ENCODE data around the gene CDKN1C.

Gene CDKN1C

DNA sequence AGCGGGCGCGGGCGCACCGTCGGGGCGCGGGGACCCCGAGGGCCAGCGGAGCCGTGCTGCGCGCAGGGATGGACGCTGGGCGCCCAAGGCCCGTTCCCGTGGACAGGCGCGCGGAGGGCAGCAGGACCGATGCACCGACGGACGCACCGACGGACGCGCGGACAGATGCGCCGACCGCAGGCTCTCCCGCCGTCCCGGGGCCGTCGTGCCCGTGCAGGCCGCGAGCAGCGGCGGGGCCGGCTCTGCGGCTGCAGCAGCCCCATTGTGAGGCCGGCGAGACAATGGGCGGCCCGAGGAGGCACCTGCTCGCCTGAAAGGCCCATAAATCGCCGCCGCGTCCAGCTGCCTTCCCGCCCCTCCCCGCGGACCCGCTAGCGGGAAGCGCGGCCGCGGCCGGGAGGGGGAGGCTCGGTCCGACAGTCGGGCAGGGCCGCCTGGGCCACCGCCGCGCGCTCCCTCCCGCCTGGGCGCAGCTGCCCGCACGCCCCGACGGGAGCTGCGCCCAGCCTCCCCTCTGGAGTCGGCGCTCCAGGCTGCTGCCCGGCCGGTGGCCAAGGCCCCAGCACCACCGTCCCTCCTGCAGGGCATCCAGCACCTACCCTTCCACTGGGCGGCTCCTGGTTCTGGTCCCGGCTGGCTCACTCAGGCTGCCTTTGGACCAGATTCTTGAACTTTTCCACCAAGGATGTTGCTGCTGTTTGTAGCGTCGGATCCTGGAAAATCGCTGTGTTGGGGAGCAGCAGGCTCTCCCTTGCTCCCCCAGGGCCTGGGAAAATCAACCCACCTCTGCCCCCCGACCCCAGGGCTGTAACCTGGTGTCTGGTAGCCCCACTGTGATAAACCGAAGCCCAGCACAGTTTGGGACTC lies 15.8 kb downstream of the CDKN1C start:
- no peak for ATAC-seq

DNA sequence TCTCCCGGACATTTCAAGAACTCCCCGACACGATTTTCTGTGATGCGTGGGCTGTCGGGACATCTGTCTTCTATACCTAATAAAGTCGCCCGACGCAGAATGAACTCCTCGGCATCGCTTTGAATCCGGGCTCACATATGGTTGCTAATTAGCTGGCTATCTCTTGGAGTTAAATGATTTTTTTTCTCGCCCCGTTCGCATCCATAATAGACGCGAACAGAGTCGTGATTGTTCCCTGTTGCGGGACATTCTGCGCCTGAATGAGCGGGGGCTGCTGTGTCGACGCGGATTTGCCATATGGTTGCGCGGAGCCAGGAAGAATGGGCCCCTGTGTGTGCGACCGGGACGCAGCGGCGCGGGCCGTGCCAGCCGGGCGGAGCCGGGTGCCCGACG lies 16.4 kb downstream of the CDKN1C start:
- no peak for ATAC-seq
- no peak for DNase-seq

More for the DNA sequence above, 15.8 kb downstream of the CDKN1C start:
- no peak for DNase-seq

DNA sequence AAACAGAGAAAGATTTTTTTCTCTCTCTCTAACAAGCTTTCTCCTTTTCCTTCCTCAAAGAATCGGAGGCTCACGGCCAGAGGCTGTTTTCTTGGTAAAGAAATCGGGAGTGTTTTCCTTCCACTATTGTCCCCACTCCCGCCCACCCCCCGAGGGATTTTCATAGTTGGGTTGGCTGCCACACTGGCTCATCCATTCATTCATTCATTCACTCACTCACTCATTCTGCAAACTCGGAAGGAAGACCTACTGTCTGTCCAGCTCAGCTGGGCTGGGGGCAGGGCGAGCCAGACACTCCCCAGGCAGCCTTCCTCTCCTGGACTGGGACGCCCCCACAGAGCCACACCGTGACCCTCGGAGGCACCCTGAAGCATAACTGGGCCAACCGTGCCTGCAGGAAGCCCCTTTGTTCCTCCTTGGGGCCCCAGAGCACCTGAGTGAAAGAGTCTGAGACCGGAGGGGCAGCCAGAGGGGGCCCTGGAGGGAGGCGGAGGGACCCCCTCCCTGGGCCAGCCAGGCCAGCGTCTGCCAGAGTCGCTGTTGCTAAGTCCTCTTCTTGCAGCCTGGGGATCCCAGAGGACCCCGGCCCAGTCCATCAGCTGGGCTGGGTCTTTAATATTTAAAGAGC lies 17.0 kb downstream of the CDKN1C start:
- DNase-seq: no peak
- no peak for ATAC-seq

DNA sequence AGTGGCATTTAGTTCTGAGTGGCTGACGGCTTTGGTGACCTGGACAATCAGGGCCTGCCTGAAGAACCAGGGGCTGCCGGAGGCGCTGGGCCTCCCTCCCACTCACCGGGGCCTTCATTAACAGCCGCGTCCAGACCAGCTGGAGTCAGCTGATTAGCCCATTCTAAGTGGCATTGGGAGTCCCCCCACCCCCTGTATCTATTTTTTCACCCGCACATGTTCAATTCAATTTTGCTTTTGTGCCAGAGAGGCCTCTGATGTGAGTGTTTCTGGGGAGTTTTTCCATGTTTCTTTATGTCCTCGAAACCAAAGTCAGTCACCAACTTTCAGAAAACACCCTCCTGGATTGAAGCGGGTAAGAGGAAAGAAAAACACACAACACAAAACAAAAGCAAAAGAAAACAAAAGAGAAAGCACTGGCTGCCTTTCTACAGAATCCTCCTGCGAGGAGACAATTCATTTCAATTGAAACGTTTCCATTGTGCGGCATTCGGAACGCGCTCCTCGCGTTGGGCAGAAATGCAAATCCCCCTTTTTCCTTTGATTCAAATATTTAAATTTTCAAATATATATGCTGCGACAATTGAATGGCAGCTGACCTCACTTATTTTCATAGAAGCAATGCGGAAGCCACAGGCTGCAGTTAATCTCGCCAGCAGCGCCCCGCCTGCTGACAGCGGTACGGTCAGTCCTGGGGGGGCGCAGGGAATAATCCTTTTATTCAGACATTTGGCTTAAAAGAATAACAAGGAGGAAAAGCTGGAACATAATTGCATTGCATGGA lies 17.7 kb downstream of the CDKN1C start:
- DNase-seq (no peak), ATAC-seq (no peak)

DNA sequence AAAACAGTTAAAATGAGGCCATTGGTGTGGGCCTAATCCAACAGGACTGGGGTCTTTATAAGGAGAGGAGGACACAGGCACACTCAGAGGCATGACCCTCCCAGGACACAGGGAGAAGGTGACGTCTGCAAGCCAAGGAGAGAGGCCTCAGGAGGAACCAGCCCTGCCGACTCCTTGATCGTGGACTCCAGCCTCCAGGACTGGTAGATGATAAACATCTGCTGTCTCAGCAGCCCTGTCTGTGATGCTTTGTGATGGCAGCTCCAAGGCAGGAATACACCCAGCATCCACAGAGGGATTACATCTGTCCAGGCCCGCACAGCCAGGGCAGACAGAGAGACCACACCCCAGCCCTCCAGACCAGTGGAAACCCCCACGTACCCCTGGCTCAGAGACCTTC lies 18.4 kb downstream of the CDKN1C start:
- no peak for ATAC-seq
- no peak for DNase-seq

DNA sequence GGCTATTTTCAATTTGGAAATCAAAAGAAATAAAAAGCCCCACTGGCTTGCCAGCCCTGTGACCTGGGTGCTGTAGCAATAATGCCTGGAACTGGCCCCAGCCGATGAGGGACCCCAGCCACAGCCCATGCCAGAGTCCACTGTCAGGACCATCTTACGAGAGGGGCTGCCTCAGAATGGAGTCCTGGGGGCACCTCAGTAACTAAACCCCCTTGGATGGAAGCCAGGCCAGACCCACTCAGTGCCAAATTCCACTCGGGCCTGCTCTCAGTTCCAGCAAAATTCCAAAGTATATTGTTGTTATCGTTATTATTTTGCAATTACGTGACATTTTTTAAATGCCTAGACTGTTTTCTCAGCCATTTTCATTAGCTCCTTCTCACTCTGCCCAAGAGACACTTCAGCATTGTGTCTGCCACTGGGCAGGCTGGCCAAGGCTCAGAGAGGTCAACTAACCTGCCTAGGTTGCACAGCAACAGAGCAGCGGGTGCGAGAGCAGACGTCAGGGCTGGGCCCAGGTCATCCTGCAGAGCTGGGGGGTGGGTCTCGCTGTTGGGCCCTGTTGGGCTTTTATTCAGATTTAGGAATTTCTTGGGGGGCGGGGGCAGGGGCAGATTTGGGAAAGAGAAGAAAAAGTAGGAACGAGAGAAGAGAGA lies 19.5 kb downstream of the CDKN1C start:
- ATAC-seq: no peak
- no peak for DNase-seq

DNA sequence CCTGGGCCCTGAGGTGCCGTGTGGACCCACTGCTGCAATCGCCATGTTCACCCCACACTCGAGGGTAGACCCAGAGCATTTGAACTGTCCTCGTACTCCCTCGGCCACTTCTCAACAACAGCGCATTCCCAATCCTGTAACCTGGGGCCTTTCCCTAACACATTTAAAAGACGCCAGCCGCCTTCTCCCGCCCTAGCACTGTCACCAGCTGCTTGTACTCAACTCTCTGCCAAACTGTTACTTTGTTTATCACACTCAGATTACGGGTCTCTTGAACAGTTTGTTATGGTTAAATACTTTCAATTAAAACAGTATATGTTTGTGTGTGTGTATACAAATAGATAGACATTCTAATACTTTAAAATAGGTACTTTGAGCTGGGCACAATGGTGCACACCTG lies 20.7 kb downstream of the CDKN1C start:
- ATAC-seq: no peak

DNA sequence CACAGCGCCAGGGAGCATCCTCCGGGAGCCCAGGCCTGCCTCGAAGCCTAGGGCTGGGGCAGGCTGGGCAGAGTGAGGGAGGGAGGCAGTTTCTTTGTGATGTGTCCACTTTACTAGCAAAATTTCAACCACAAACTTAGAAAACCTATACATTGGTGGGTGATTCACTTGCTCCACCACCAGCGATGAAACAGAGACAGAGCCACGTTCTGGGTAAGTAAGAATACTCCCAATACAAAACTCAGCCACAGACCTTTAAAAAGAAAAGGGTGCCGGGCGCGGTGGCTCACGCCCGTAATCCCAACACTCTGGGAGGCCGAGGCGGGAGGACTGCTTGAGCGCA lies 22.3 kb downstream of the CDKN1C start:
- peak; percentile 39 for ATAC-seq
- DNase-seq: peak; percentile 29

More for the DNA sequence above, 20.7 kb downstream of the CDKN1C start:
- DNase-seq: no peak

DNA sequence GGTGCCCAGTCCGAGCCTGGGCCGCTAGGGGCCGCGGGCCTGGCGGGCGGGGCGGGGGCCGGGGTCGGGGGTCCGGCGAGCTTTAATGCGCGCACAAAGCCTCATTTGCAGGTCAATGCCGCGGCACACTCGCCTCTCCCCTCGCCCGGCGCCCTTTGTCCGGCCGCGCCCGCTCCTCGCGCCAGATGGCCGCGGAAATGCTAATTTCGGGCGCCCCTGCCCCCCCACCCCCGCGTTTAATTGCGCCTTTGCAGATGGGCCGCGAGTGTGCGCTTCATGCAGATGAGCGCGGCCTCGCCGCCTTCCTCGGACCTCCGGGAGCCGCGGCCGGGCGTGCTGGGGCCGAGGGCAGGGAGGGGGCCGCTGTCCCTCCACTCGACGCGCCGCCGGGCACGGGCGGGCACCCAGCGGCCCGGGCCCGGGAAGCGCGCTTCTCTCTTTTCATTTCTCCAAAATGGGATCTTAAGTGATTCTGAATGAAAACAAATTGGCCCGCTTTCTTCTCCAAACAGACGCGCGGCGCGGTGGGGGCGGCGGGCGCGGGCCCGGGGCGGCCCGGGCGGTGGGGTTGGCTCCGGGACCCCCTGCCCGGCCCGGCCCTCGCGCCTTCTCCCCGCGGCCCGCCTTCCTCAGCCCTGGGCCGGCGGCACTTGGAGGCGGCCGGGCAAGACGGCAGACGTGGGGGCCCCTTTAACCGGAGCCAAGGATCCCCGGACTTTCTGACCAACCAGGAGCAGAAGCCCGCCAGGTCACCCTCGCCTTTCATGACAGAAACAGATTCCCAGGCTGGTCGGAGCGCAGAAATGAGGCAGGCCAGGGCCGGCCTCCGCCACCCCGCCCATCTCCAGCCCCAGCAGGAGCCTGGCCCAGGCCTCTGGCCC lies 22.9 kb downstream of the CDKN1C start:
- DNase-seq (no peak), ATAC-seq (no peak)

DNA sequence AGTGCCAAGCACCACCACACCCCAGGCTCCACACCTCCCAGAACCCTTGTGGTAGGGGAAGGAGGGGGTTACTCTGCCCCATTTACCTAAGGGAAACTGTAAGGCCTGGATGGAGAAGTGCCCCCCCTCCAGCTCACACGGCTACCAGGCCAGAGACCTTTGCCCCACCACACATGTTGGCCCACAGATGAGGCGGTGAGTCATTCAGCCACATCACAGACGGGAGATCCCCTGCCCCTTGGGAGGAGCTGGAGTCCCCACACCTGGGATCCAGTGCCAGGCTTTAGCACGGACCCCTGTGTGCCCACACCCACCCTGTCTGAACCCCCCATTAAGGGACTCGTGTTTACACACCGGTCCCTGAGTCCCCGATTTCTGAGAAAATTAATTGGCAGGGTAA lies 24.9 kb downstream of the CDKN1C start:
- peak; percentile 60 for DNase-seq
- peak; percentile 84 for ATAC-seq

DNA sequence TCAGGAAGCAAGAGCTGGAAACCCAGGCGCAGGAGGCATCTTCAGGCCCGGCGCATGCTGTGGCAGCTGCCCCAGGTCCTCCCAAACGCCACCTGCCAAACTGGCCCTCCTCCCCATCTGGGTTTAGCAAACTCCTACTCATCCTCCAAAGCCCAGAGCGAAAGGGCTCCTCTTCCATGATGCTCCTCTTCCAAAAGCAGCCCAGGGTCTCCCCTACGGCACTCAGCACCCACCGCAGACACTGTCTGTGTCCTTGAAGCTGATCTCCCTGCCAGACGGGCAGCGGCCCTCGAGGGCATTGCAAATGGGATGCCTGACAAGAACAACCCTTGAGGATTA lies 25.9 kb downstream of the CDKN1C start:
- DNase-seq: no peak
- ATAC-seq: no peak

DNA sequence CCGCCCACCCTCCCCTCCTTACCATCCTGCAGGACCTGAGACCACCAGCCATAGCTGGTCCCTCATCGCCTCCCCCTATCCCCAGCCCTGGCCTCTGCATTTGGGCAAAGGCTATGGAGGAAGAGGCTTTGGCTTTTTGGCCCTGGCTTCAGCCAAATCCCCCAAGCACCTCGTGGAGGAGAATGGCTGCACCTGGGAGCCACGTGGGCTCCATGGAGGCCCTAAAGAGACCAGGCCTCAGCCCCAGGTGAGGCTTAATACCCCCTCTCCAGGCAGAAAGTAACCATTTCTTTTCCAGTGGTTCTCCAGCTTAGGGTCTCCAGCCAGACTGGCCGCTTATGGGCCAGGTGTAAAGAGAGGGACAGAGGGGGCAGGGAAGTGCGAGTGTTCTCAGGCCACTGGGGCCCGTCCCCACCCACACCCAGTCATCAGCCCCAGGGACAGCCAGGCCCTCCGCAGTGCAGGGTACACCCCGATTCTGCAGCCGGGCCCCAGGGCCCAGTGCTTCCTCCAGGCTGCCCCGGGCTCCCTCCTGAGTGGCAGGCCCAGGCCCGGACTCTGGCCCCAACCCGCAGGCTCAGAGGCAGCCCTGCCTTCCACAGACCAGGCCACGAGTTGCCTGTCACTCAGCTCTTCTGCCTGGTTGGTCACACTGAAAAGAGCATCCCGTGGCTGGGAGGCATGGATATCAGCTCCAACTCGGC lies 26.4 kb downstream of the CDKN1C start:
- ATAC-seq (no peak), DNase-seq (no peak)

DNA sequence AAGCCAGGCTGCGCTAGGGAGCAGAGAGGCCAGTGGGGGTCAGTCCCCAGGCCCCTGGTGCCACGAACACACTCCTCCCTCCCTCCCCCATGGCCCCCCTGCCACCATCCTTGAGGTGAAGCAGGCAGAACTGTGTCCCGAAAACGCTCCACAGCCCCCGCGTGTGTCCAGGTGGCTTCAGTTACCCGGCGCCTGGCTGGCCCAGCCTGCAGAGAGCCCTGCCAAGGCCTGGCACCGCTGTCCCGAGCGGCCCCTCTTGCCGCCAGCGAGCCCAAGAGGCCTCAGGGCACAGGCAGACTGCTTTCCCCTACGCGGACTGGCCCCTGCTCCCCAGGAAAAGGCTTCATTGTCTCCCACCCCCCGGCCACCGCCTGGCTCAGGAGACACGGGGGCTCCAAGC lies 27.7 kb downstream of the CDKN1C start:
- DNase-seq: no peak
- no peak for ATAC-seq

DNA sequence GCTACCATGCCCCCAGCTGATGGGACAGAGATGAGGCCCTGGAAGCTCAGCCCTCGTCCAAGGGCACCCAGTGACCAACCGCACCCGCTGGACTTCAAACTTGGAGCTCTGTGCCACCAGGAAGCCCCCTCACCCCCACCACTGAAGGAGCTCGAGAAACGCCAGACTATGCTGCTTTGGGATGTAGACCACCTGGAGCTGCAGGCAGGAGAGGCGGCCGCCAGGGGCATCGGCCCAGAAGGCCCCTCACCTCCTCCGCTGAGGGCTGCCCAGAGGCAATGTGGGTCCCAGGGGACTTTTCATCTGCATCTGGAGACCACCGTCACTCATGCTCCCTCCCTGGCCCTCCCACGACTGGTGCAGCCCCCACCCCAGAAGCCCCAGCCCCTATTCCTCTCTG lies 28.3 kb downstream of the CDKN1C start:
- ATAC-seq (no peak), DNase-seq (no peak)

DNA sequence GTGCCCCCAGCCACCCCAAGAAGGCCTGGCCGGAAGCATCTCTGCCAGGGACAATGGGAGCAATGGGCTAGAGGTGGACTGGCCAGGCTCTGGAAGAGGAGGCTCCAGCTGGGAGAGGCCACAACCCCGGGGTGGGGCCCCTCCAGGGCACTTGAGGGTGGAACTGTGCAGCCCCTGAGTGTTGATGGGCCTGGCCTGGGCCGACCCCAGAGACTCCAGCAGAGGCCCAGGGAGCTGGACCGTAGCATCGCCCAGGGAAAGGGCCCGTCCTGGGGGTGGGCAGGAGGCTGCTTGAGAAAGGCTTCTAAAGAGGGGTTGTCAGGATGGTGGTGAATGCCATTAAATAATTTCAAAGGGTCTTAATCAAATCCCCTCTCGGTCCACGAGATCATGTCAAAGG lies 30.4 kb downstream of the CDKN1C start:
- DNase-seq (no peak), ATAC-seq (no peak)

DNA sequence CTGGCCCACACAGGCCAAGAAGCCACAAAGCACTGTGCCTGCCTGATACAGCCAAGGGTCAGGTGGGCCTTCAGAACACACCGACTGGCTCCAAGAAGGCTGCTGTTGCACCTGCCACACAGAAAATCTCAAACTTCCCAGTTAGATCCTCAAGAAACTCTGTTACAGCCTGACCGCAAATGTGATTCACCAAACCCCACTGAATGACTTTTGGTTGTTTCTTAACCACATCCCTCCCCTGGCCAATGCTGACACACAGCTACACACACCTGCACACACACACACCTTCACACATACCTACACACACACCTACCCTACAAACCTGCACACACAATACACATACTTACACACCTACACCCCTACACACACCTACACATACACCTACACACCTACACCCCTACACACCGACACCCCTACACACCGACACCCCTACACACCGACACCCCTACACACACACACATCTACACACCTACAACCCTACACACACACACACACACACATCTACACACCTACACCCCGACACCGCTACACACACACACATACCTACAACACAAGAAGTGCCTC lies 31.5 kb downstream of the CDKN1C start:
- ATAC-seq (no peak), DNase-seq (no peak)

DNA sequence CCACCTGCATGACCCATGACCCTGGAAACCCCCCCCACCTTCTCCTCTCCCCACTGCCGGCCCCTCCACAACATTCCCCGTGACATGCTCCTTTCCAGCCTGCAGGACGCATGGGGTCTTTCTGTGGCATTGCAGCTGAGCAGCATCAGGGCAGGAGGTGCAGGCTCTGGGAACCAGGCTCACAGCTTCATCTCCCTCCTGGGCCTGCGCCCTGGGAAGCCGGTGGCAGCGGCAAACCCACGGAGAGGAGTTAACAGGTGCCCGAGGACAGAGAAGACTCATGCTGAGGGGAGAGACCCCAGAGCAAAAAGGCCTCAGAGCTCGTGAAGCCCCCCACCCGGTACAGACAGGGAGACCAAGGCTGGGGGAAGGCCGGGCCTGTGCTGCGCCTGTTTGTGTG lies 32.2 kb downstream of the CDKN1C start:
- ATAC-seq (no peak), DNase-seq (no peak)

DNA sequence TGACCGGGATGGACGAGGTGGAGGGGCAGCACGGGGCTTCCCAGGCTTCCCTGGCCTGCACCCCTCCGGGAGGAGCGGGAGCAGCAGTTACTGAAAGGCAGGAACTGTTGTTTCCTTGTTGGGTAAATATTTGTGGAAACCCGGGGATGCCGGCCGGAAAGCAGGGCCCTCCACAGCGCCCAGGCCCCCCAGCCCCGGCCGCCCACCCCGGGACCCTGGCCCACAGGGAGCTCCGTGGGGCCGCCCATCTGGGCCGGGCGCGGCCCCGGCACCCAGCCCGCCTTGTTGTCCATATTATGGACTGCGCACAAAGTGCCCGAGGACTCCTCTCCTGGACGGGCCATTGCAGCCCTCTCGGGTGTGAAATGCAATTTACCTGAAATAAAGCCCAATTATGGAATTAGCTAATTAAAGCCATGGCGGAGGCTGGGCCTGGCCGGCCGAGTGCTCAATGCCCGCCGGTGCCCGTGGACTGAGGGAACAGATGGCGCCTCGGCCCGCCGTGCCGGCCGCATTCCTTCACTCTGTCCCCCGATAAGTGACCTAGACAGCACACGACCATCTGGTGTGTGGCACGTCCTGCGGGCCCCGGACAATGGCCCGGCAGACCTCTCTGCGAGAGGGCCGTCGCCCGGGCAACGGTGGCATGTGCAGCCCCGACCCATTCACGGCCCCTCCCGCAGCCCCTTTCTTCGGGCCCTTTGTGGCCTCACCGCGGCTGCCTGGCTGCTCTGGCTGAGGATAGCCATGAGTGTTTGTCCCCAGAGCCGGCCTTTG lies 35.4 kb downstream of the CDKN1C start:
- DNase-seq: no peak
- no peak for ATAC-seq

DNA sequence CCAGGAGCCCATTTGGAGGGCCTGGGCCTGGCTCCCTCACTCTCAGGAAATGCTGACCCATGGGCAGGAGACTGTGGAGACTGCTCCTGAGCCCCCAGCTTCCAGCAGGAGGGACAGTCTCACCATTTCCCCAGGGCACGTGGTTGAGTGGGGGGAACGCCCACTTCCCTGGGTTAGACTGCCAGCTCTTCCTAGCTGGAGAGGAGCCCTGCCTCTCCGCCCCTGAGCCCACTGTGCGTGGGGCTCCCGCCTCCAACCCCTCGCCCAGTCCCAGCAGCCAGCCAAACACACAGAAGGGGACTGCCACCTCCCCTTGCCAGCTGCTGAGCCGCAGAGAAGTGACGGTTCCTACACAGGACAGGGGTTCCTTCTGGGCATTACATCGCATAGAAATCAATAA lies 37.1 kb downstream of the CDKN1C start:
- DNase-seq (no peak), ATAC-seq (no peak)

DNA sequence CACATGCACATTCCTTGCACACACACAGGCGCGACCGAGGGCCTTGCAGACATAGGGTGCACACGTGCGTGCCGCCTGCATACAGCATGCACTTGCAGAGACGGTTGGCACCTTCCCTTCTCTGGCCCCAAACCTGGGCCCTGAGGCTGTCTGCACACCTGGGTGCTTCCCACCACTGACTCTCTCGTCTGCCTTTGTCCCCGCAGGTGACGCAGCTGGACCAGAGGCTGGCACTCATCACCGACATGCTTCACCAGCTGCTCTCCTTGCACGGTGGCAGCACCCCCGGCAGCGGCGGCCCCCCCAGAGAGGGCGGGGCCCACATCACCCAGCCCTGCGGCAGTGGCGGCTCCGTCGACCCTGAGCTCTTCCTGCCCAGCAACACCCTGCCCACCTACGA lies 38.0 kb downstream of the CDKN1C start:
- no peak for DNase-seq
- no peak for ATAC-seq

Data from stimulated activated naive CD8-positive, alpha-beta T cell treated with anti-CD3 and anti-CD28 coated beads, Interleukin-15, Interleukin-2, amounts not matched to agents 100 U/mL and 50 U/mL, for 24 hours (primary cell).